ENCODE data around the gene POMP.

Gene POMP, protein sequence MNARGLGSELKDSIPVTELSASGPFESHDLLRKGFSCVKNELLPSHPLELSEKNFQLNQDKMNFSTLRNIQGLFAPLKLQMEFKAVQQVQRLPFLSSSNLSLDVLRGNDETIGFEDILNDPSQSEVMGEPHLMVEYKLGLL

DNA sequence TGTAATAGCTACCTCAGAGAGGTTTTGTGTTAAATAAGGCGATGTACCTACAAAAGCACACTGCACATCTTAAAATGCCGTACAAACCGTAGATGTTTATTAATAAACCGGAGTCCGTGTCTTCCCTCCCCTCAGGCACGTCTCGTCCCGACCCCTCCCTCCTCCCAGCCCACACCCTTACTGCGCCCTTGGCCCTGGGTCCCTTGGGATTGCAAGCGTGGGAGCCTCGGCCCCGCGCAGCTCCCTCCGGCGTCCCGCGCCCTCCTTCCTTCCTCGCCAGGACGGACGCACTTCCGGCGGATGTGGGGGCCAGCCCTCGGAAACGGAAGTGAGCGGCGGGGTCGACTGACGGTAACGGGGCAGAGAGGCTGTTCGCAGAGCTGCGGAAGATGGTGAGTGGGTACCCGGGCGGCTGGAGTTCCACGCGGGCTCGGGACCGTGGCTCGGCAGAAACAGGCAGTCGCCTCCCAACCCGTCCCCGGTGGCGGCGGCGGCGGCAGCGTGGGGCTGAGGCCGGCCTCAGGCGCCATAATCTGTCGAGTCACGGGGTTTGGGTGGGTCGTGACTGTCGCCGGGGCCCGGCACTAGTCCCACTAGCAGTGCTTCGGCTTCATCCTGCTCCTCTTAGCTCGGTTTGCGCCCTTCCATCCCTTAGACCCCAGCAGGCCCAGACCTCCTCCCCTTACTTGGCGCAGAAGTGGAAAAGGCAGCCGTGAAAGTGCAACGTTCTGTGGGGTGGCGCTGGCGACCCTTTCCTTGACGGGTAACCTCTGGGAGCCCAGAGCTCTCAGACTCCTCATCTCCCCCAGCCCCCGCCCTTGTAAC lies at the start of gene POMP:
Gene POMP (plus strand): TSS at position 335 of the 825 bp plus-strand sequence. CDS start 55 bp downstream, at position 390.
- peak; percentile 90 to 92 for DNase-seq

DNA sequence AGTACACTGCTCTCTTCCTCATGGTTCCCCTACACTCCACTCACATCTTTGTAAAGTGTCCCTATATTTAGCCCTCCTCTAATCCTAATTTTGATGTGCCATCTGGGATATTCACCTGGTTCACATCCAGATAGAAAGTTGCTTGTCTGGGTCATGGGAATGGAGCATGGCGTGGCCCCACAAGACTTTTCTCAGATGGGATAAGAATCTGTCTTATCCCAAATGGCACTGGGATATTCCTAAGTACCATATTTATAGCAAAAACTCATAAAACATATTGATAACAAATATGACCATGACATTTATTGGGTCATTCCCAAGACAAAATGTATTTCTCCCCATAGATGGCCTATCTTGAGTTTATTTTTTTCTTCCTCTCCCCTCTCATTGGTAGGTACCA lies 49.5 kb upstream of the POMP start:
- no peak for DNase-seq

DNA sequence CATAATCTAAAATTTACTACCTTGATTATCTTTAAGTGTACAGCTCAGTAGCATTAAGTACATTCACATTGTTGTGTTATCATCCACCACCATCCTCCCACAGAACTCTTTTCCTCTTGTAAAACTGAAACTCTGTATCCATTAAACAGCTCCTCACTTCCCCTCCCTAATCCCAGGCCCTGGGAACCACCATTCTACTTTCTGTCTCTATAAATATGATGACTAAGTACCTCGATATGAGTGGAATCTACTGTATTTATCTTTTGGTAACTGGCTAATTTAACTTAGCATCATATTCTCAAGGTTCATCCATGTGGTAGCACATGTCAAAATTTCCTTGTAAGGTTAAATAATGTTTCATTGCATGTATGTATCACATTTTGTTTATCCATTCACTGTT lies 49.0 kb upstream of the POMP start:
- DNase-seq: no peak

DNA sequence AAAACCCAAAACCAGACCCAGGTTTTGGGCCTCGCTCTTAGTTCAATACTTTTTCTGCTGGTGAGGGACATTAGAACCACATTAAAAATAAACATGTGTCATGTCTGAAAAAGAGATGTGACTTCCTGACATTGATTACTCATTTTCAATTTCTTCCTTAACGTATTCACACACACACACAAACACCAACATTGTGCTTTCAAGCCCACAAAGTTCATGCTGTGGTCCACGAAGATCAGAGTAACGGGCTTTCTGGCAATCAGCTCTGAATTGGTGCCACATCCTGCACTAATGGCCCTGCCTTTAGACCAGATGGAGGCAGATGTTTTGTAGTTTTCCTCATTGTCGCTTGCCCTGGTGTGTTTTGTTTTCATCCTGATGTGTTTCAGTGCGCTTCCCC lies 47.9 kb upstream of the POMP start:
- DNase-seq: no peak

DNA sequence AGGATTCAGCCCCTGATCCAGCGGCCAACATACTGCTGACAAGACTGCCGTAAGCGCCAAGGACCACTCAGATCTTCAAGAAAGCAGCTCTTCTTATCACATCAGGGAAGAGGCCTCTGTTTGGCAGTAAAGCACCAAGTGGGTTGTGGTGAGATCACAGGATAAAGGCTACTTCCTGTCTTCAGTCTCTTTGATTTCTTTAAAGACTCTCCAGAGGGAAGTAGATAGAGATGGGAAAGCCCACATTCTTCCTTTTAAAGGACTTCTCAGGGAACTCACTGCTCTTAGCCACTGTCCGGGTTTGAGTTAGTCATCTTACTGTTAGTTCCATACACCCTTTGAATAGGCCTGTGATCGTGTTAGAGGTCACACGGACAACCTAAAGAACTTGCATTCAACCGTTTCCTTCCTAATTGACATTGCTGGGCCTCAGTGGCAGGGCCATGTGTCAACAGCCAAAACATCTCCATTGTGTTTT lies 47.2 kb upstream of the POMP start:
- peak; percentile 16 to 26 for DNase-seq

DNA sequence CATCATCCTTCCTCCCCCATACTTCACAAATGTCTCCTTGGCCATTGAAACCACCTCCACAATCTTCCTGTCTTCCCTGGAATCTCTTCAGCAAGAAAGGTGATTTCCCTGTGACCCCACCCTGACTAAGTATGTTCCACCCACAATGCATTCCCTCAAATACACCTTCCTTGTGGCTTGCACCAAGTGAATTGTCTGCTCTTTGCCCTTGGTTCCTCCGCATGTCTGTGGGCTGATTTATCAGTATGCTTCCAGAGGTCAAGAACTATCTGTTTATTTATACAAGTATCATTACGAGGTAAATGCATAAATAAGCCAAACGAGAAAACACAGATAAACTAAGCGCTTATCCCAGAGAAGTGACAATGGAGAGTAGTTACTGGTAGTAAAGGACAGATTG lies 45.4 kb upstream of the POMP start:
- no peak for DNase-seq

DNA sequence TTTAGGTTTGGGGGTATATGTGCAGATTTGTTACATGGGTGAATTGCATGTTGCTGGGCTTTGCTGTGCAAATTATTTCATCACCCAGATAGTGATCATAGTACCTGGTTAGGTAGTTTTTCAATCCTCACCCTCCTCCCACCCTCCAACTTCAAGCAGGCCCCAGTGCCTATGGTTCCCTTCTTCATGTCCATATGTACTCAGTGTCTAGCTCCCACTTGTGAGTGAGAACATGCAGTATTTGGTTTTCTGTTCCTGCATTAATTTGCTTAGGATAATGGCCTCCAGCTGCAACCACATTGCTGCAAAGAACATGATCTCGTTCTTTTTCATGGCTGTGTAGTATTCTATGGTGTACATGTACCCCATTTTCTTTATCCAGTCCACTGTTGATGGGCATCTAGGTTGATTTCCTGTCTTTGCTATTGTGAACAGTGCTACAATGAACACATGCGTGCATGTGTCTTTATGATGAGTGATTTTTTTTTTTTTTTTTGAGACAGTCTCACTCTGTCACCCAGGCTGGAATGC lies 42.9 kb upstream of the POMP start:
- DNase-seq: no peak

DNA sequence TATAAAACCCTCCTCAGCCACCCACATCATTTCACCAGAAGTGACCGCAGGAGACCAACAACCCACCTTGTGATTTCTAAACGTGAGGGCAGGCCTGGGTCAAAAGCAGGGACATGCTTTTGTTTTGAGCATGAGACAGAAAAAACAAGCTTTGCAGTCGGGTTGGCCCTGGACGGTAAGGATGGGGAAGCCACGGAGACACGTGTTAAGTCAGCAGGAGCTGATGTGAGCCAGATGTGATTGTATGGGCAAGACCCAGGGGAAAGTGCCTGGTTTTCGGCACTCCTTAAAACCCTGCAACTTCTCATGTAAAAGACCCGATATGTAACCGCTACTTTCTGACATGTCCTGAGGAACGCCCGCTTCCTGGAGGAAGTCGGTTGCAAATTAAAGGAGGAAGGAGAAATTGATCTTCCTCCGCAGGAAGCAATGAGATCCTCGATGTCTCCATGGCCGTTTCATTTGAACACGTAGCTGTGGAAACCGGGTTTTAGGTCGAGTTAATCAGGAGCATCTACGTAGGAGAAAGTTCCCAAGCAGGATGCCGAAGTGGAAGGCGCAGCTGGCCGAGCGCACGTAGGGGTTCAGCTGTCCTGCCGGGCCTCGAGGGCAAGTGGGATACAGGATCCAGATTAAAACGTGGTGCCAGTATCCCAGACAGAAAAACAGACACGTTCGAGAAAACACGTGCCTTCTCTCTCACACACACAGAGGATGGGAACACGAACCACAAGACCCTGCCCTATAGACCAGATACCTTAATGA lies 40.5 kb upstream of the POMP start:
- no peak for DNase-seq

DNA sequence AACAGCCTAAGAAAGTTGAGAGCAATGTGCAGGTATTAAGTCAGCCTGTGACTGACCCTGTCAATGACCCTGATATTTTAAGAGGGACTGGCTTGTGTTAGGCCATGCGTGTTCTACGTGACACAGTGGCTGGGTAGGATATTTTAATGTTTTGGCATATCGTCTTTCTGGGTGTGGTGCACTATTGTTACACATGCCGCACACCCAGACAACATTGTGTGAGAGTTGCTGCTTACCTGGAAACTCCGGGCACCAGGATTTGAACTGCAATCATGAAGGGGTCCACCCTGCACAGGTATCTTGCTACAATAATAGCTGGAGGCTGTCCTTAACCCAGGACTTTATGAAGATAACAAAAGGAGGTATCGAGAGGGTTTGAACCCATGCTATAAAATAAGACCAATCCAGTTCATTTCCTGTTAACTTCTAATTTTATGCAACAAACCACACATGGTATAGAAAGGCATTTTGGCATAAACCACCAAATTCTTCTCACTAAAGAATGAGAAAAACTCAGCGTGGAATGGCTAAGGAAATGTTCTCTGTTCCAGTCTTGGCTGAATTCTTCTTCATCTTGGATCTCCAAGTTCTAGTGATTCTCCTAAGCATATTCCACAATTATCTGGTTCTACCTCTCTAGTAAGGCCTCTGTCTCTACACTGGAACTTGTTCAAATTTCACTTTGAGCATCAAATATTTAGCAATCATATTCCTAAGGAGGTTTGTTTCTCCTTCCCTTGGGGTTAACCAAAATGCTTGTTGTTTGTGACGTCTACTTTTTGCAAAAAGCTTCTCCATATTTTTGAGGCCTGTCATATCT lies 38.7 kb upstream of the POMP start:
- DNase-seq: no peak

DNA sequence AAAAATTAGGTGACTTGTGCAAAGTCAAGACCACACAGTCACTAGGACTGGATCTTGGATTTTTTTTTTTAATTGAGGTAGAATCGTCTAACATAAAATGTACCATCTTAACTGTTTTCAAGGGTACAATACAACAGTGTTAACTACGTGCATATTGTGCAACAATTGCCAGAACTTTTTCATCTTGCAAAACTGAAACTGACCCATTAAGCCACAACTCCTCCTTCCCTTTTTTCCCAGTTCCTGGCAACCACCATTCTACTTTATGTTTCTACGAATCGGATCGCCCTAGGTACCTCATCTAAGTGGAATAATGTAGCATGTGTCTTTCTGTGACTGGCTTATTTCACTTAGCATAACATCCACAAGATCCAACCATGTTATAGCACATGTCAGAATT lies 37.5 kb upstream of the POMP start:
- no peak for DNase-seq

DNA sequence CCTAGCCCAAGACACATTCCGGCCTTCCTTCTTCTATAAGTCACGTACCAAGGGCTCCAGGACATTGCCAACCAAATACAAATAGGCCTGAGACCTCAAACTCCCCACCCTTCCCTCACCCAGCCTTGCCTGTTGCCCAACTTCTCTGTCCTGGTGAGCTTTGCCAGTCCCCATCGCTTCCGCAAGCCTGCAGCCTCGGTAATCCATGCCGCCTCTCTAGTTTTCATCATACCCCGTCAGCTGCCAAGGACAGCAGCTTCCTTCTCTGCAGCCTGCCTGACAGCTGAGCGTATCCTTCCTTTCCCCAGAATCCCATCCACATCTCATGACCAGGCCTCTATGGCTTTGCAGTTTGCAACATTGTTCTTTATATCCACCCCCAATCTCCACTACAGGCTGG lies 36.6 kb upstream of the POMP start:
- DNase-seq: peak in 1 of 2 donors; percentile 31

DNA sequence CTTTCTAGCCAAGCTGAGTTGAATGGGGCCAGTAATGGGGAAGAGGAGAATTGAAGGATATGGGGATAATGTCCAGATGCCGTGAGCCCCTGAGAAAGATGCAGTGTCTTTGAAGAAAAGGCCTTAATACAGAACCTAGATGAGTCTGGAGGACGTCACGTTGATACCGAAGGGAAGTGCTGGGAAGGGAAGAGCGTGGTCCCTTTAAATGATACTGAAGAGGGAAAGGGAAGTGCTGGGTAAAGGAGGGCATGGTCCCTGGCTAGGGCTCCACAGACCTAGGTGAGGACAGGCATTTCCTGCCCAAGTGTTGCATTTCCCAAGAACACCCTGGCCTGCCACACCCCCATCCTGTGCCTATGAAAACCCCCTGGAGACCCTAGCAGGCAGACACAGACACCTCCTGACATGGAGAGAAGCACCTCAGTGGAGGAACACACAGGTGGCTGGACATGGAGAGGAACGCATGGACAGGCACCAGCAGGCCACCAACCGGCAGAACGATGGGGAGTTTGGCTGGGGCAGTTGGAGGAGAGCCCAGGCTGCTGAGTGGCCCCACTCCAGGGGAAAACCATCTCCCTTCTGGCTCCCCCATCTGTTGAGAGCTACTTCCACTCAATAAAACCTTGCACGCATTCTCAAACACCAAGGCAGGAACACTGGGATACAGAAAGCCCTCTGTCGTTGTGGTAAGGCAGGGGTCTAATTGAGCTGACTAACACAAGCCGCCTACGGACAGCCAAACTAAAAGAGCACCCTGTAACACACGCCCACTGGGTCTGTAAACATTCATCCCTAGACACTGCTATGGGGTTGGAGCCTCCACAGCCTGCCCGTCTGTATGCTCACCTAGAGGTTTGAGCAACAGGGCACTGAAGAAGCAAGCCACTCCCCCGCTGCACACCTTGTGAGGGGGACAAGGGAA lies 34.9 kb upstream of the POMP start:
- no peak for DNase-seq

DNA sequence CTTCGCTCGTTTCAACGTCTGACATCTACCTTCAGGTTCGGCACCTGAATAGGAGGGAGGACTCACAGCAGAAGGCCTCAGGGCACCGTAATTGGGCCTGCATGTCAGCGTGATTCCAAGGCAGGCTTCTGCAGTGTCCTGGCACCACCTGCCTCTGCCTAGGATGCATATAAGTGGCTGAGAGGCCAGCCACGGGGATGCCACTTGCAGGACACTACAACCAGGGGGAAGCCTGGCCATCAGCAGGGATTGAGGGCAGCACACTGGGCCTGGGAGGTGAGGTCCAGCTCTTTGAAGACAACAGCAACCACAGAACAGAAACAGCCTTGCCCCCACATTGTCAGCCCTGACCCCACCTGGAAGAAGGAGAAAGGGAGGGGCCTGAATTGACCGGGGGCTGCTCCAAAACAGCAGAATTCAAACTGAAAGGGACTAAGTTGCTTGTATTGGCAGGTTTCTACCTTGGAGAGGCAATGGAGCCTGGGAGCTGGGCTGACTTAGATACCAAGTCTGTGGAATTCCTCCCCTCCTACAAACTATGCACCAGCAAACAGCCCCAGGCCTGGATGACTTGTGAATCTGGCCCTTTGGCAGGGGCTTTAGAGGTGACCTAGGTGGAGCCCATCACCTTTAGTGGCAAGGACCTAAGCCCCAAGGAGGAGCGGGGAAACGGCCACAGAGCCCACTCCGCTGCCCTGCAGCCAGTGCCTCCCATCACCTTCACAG lies 34.1 kb upstream of the POMP start:
- no peak for DNase-seq

DNA sequence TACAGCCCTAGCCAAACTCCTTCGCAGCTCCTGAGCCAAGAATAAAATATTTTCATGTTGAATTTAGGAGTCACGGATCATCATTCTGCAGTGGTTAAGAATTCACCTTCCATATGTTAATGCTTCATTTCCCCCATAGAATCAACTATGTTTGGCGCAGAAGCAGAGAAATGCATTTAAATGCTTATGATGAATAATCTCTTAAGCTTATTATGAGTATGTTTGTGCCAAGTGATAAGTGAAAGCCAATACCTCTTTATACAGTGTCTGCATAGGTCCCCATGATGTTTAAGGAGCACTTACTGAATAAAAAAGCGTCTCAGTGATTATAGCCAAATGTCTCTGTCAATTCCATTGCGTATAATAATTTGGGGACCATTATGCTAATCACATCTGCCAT lies 32.7 kb upstream of the POMP start:
- no peak for DNase-seq

DNA sequence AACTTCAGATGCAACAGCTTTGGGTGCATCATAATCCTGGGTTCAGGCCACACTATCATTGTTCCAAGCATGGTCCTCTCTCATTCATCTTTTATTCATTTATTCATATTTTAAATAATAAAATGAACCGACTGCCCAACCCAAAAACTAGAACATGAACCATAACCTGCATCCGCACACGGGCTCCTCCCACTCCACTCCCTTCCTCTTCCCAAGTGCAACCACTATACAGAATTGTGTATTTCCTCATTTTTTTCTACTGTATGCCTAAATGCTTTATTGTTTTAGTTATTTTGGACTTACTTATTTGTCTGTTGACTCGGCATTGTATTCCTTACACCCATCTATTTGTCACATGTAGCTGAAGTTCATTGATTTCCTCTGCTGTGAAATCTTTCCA lies 30.7 kb upstream of the POMP start:
- DNase-seq: no peak

DNA sequence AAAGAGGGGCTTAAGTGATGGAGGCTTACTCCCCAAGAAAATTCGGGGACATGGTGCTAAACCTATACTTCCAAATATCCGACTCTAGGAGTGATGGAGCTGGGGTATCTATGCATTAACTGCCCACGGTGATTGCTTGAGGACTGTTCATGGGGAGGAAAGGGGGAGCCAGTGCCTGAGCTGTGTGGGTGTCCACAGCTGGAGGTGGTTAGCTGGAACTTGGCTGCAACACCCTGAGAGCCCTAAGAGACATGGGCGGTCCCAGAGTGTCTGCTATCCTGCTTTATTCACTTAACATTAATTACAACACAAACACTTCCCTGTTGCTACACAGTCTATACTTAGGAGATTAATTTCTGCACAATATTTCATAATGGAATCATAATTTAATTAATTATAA lies 28.1 kb upstream of the POMP start:
- no peak for DNase-seq

DNA sequence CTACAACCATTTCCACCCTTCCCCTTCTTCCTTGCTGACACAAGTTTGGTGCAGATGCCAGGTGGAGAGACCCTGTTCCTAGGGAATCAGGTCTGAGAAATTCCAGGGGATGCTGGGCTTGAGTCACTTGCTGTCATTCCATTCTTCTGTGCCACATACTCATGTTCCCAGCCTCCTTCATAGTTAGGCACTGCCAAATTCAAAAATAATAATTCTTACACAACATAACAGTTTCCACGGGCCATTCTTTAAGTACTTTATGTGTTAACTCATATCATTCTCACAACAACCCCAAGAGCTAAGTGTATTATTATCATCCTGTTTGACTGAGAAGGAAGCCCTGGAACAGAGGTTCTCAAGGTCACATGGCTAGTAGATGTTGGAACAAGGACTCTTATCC lies 27.1 kb upstream of the POMP start:
- DNase-seq: no peak

DNA sequence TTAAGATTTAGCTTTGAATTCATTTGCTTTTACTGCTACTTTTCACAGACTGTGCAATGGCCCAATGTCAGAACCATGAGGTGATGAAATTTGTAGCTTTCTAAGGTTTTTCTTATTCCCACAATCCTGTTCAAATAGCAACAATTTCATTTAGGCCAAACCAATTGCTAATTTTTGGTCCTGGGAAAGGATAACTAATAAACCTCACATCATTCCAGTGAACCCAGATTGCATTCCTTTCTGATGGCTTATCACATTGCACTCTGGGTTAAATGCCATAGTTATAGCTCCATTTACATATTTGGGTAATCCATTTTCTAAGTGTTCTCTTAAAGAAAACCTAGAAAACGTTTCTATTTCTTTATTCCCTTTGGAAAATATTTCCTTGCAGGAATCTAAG lies 22.9 kb upstream of the POMP start:
- no peak for DNase-seq

DNA sequence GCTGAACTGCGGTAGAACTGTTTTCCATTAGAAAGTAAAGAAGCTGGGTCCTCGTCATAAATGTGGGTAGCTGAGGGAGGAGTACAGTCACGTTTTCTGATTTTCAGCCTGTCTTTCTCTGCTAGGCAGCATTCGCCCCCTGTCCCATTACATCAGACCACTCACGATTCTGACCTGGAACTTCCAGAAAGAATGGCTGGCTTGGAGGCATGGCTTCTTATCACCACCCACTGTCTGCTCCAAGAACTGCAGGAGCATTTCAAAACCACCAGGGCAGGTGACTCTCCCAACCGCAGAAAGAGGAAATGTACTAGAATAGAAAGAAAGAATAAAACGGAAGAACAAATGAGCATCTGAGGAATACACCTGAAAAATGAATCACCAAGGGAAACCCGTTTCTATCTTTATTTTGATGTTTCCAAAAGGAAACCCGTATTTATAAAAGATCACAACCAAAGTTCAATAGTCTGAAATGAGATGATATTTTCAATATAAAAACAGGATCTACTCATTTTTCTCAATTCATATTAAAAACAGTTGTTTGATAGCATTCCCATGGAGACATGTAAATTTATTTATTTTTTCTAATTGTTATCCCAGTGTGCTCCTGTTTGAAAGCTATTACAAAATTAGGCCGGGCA lies 22.1 kb upstream of the POMP start:
- DNase-seq: peak; percentile 54 to 57

DNA sequence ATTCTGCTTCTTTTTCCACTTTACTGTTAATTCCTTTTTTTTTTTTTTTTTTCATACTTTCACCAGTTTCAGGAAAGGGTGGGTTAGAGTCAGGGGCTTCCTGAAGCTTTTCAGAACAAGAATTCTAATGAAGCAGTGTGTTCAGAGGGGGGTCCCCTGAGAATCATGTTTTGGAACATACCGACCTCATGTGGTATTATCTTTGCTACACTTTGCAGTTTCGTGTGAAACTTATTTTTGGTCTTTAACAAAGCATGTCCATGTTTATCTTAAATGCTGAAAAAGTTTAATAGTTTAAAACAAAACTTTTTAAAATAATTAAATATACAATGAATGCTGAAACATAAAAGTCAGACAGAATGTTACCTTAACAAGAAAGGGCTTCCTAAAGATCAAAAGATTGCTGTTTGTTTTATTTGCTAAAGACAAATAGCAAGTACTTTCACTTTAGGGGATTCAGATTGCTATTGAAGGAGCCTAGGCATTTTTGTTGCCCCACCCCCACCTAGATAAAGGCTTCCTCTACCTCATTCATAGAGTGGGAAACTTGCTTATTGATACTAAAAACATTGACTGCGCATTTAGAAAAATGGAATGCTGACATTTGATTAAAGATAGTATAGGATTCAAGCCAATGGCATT lies 21.1 kb upstream of the POMP start:
- no peak for DNase-seq

Measured in CD4-positive, alpha-beta T cell treated with Interleukin-1 beta for 1 hour (primary cell).